Uterus (tissue), 4 donors: Measurements from ENCODE around the gene REEP5. TPM values are rescaled to one million over a fixed set of nuclear protein-coding genes. Genes with fewer than 3 reads are reported as not detected.

Experiments
- DNase-seq, 2 donors: peaks; one replicate each; pipeline ENCODE4 v3.0.0-alpha.2; 2019 to 2020
- H3K27ac ChIP-seq, 2 donors: fragments of 200-600 bp; sonication (generic); 1 replicate in 1 of 2; 2 replicates in 1 of 2; pipeline ENCODE4 v1.5.1; 2016 to 2018
- H3K27me3 ChIP-seq, 2 donors: fragments of 200-600 bp; sonication (generic); one replicate each; pipeline ENCODE4 v1.5.1; 2018 to 2019; ENCODE audit warnings: control low read depth in 1 of 2
- H3K36me3 ChIP-seq, 2 donors: fragments of 200-600 bp; sonication (generic); one replicate each; pipeline ENCODE4 v1.5.1; 2019; ENCODE audit warnings: control low read depth in 1 of 2
- H3K4me1 ChIP-seq, 2 donors: fragments of 200-600 bp; sonication (generic); one replicate each; pipeline ENCODE4 v1.5.1; 2018 to 2019; ENCODE audit warnings: control low read depth in 1 of 2
- H3K4me3 ChIP-seq, 2 donors: fragments of 200-600 bp; sonication (generic); 1 replicate in 1 of 2; 2 replicates in 1 of 2; pipeline ENCODE4 v1.5.1; 2018 to 2019; ENCODE audit warnings: mild to moderate bottlenecking in 1 of 2
- H3K9me3 ChIP-seq, 2 donors: fragments of 200-600 bp; sonication (generic); one replicate each; pipeline ENCODE4 v1.5.1; 2019; ENCODE audit warnings: control low read depth in 1 of 2
- POLR2A ChIP-seq, 2 donors: fragments of 450-650 bp; IDR thresholded peaks; one replicate each; pipeline ENCODE4 v1.6.1; 2016; ENCODE audit warnings: antibody characterized with exemption in 2 of 2, mild to moderate bottlenecking in 1 of 2, moderate library complexity in 1 of 2
- intact Hi-C: fragments of 100-400 bp; cut with DNase I; formaldehyde crosslinking; loops from one replicate; pipeline ENCODE4 v1.15.1; 2023; ENCODE audit warnings: low total_unique reads
- total RNA-seq, 4 donors: library from RNA; depleted of rRNA in 3 of 4; stranded (reverse); fragments of >200 nt in 3 of 4; gene quantifications; one replicate each; pipeline versions ENCODE4 v1.1.0 to v1.2.4, GENCODE V29; 2014 to 2023
- TF ChIP-seq, protein P1 (sequence below), 4 experiments: fragments of 200-600 bp in 2 of 4; fragments of 450-650 bp in 2 of 4; sonication (generic) in 2 of 4; IDR thresholded peaks; one replicate each; pipeline ENCODE4 v1.5.1; 2016 to 2019; ENCODE audit warnings: antibody characterized with exemption in 4 of 4, mild to moderate bottlenecking in 2 of 4, moderate library complexity in 1 of 4
- donor health status: DM: yes; HTN: yes; CAD: no.

The REEP5 gene
- total RNA-seq, 4 donors from 2014 or later = 35.6 to 77.1 (median 56.2) TPM

GRCh38 chr5:112915831-112916230 lies 6.2 kb downstream of the REEP5 start:
- no peaks in the 10 kb centered on the region for H3K36me3 ChIP-seq
- no peak overlapping the region for H3K4me3 ChIP-seq
- H3K27ac ChIP-seq = no peak overlapping the region
- peaks cover 7 to 11% of the 10 kb centered on the region in 2 donors for H3K4me1 ChIP-seq
- no peak for DNase-seq
- intact Hi-C loops = no loop called here
- H3K9me3 ChIP-seq = no peaks in the 10 kb centered on the region
- H3K27me3 ChIP-seq = no peaks in the 10 kb centered on the region
- TF ChIP-seq POLR2A (IDR thresholded peaks at IDR 0.05) = no peak
- TF ChIP-seq, protein P1, sequence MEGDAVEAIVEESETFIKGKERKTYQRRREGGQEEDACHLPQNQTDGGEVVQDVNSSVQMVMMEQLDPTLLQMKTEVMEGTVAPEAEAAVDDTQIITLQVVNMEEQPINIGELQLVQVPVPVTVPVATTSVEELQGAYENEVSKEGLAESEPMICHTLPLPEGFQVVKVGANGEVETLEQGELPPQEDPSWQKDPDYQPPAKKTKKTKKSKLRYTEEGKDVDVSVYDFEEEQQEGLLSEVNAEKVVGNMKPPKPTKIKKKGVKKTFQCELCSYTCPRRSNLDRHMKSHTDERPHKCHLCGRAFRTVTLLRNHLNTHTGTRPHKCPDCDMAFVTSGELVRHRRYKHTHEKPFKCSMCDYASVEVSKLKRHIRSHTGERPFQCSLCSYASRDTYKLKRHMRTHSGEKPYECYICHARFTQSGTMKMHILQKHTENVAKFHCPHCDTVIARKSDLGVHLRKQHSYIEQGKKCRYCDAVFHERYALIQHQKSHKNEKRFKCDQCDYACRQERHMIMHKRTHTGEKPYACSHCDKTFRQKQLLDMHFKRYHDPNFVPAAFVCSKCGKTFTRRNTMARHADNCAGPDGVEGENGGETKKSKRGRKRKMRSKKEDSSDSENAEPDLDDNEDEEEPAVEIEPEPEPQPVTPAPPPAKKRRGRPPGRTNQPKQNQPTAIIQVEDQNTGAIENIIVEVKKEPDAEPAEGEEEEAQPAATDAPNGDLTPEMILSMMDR (IDR thresholded peaks at IDR 0.05) = no peak

DNA sequence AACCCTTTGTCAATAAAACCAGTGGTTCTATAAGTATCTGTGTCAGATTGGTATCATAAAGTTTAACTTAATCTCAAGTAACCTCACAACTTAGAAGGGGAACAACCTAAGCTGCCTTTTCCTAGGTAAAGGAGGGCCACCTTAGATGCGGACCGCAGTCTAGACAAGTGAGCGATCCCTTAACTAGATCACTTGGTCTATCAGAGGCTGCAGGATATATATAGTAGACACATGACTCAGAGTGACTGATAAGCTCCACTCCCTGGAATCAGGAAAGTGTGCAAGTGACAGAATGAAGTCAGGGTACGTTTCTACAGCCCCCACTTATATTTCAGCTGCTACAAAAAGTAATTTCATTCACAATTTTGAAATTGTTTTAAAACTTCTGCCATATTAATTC lies 7.4 kb downstream of the REEP5 start:
- Histone ChIP-seq H3K4me3 (no peak overlapping the region), H3K27me3 (no peaks in the 10 kb centered on the region), H3K36me3 (no peaks in the 10 kb centered on the region), H3K27ac (no peak overlapping the region), H3K9me3 (no peaks in the 10 kb centered on the region), H3K4me1 (peaks cover 7 to 11% of the 10 kb centered on the region in 2 donors)
- no peak for DNase-seq
- TF ChIP-seq POLR2A (IDR thresholded peaks at IDR 0.05) = no peak
- TF ChIP-seq, protein P1 (IDR thresholded peaks at IDR 0.05) = no peak
- intact Hi-C loops = no loop called here

DNA sequence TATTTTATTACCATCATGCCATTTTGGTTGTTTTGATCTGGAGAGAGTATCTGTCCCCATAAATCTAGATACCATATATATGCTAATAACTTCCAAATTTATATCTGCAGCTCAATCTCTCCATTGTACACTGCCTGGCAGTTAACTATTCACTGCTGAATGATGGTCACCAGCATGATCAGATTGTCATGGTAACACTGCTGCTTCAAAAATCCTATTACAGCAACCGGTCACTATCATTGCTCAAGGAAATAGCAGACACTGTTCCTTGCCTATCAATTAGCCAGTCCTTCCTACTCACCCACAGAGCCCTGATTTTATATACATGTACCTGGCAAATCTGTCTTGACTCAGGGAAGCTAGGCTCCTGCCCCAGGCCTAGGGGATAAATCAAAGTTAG lies 11.5 kb downstream of the REEP5 start:
- Histone ChIP-seq H3K36me3 (no peaks in the 10 kb centered on the region), H3K4me3 (no peak overlapping the region), H3K4me1 (peaks cover 3 to 4% of the 10 kb centered on the region in 2 donors), H3K27me3 (no peaks in the 10 kb centered on the region), H3K27ac (no peak overlapping the region), H3K9me3 (no peaks in the 10 kb centered on the region)
- TF ChIP-seq, protein P1 (IDR thresholded peaks at IDR 0.05) = no peak
- TF ChIP-seq POLR2A (IDR thresholded peaks at IDR 0.05) = no peak
- intact Hi-C loops = no loop called here
- DNase-seq = no peak

DNA sequence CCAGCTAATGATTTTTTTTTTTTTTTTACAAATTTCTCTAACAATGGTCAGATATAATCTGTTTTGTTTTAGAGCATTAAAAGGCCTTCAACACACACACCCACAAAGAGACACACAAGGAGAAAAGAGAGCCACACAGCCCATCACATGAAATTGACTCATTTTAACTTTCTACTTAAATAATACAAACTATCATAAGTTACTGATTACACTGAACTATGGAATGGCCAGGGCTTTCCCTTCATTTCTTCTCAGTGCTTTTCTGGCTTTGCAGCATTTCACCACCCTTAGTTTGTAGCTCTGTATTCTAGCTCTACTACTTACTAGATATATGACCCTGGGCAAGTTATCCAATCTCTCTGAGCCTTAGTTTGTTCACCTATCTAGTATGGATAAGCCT lies 13.2 kb downstream of the REEP5 start:
- Histone ChIP-seq H3K4me3 (no peak overlapping the region), H3K4me1 (peaks cover 3 to 4% of the 10 kb centered on the region in 2 donors), H3K27ac (no peak overlapping the region), H3K27me3 (no peaks in the 10 kb centered on the region), H3K36me3 (no peaks in the 10 kb centered on the region), H3K9me3 (no peaks in the 10 kb centered on the region)
- TF ChIP-seq POLR2A (IDR thresholded peaks at IDR 0.05) = no peak
- TF ChIP-seq, protein P1 (IDR thresholded peaks at IDR 0.05) = no peak
- intact Hi-C loops = no loop called here
- no peak for DNase-seq

DNA sequence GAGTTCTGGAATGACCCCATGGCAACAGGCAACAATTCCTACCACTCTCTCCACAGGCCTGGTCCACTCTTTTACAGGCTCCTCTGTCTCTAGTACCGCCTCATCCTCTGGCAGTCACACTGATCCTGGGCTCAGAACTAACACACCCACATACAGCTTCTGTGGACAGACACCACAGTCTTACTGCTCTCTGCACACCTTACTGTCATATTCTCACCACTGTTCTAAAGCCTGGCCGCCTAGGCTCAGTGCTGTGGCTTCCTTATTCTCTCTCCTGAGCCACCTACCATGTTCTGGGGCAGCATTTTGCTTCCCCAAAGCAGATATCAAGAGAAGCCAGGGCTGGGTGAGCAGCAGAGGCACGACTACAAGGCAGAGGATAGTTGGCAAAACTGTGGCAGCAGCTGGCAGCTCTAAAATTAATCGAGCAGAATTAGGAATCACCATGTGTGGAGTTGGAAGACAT lies 14.8 kb downstream of the REEP5 start:
- TF ChIP-seq POLR2A (IDR thresholded peaks at IDR 0.05) = no peak
- TF ChIP-seq, protein P1 (IDR thresholded peaks at IDR 0.05) = no peak
- Histone ChIP-seq H3K9me3 (no peaks in the 10 kb centered on the region), H3K27me3 (no peaks in the 10 kb centered on the region), H3K27ac (no peak overlapping the region), H3K4me1 (peaks cover 0 to 4% of the 10 kb centered on the region in 2 donors), H3K4me3 (no peak overlapping the region), H3K36me3 (no peaks in the 10 kb centered on the region)
- intact Hi-C loops = no loop called here
- no peak for DNase-seq
